NCI-H460 (cell line): ENCODE results near the gene FGFRL1. TPM values are rescaled to one million over a fixed set of nuclear protein-coding genes. Genes with fewer than 3 reads are reported as not detected.
A peak's percentile ranks its signal among the peaks of the same experiment; 100 is the strongest.

Experiments used
- DNase-seq: peaks from one replicate; pipeline ENCODE4 v3.0.0-alpha.2; 2016; ENCODE audit warnings: low read depth; ENCODE audit errors: extremely low read depth
- polyA plus RNA-seq: library from polyadenylated mRNA; depleted of rRNA; stranded (reverse); fragments of >200 nt; gene quantifications from 2 replicates; pipeline ENCODE4 v1.2.3, GENCODE V29; 2014; cell fraction: nucleus; rRNA removed
- total RNA-seq: library from RNA; depleted of rRNA; stranded (reverse); fragments of >200 nt; shearing (Covaris generic); gene quantifications from 2 replicates; pipeline ENCODE4 v1.2.3, GENCODE V29; 2014; rRNA removed

Gene FGFRL1
- 16.8 and 21.7 TPM in 2 replicates for total RNA-seq
- 48.2 and 49.5 TPM in 2 replicates for polyA plus RNA-seq

- DNase-seq = peak; percentile 85
These were observed at the start of gene FGFRL1 for GRCh38 chr4:1011022-1011665. FGFRL1 (plus strand) TSS chr4:1011626; CDS start chr4:1012486, 860 bp downstream.

GRCh38 chr4:962231-963208 is 48.9 kb upstream of the FGFRL1 start:
- DNase-seq = no peak

- no peak for DNase-seq
These were observed 47.9 kb upstream of the FGFRL1 start for GRCh38 chr4:963276-964225.

- no peak for DNase-seq
These were observed 46.9 kb upstream of the FGFRL1 start for GRCh38 chr4:964346-965025.

- DNase-seq = no peak
These were observed 46.2 kb upstream of the FGFRL1 start for GRCh38 chr4:965048-965765.

- DNase-seq = no peak
These were observed 45.7 kb upstream of the FGFRL1 start for GRCh38 chr4:965766-966134.

GRCh38 chr4:966266-967112 is 44.9 kb upstream of the FGFRL1 start:
- no peak for DNase-seq

GRCh38 chr4:967113-968104 is 44.0 kb upstream of the FGFRL1 start:
- no peak for DNase-seq

GRCh38 chr4:968221-968620 is 43.2 kb upstream of the FGFRL1 start:
- DNase-seq = no peak

- no peak for DNase-seq
These were observed 42.6 kb upstream of the FGFRL1 start for GRCh38 chr4:968621-969394.

GRCh38 chr4:970046-970745 is 41.2 kb upstream of the FGFRL1 start:
- DNase-seq = no peak

GRCh38 chr4:970854-971520 is 40.4 kb upstream of the FGFRL1 start:
- no peak for DNase-seq

- no peak for DNase-seq
These were observed 39.5 kb upstream of the FGFRL1 start for GRCh38 chr4:971666-972500.

- DNase-seq = no peak
These were observed 38.6 kb upstream of the FGFRL1 start for GRCh38 chr4:972651-973424.
